ENCODE data around the gene GPR78. TPM values are rescaled to one million over a fixed set of nuclear protein-coding genes. Genes with fewer than 3 reads are reported as not detected.

GPR78 gene
- total and polyA plus RNA-seq, 2 of the 8 experiments (the other 6 are each of a cell fraction or from before 2014, with no cell fraction given): 1.0 to 3.0 TPM

DNA sequence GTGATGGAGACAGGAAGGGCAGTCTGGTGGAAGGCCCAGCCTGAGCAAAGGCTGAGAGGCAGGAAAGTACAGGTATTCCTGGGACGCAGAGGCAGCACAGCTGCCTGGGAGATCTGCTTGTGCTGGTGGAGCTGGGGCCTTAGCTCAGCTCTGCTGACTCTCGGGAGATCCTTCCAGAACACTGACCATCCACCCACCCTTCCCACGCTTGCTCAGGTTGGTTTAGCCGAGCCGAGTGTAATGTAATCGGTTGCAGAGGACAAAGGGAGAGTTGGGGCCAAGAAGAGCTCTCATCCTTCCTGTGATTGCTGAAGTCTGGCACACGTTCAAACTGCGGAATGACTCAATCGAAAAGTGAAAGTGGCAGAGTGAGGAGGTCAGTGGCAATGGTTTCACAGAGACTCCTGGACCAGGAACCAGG is 43.1 kb upstream of the GPR78 start (continued):
- TF ChIP-seq CBX8 (IDR thresholded peaks at IDR 0.05; ENCODE audit: borderline replicate concordance, low read depth, low read length) (no peak), POLR2AphosphoS5 (IDR thresholded peaks at IDR 0.05; ENCODE audit: low read depth, low read length) (no peak), BRCA1 (IDR thresholded peaks at IDR 0.05; ENCODE audit: low read depth, low read length) (no peak), TAF7 (optimal IDR thresholded peaks at IDR 0.05; ENCODE audit: borderline replicate concordance, low read depth, low read length) (no peak), JUN (IDR thresholded peaks at IDR 0.05; ENCODE audit: low read depth, low read length) (no peak)
- TF ChIP-seq, protein P1, sequence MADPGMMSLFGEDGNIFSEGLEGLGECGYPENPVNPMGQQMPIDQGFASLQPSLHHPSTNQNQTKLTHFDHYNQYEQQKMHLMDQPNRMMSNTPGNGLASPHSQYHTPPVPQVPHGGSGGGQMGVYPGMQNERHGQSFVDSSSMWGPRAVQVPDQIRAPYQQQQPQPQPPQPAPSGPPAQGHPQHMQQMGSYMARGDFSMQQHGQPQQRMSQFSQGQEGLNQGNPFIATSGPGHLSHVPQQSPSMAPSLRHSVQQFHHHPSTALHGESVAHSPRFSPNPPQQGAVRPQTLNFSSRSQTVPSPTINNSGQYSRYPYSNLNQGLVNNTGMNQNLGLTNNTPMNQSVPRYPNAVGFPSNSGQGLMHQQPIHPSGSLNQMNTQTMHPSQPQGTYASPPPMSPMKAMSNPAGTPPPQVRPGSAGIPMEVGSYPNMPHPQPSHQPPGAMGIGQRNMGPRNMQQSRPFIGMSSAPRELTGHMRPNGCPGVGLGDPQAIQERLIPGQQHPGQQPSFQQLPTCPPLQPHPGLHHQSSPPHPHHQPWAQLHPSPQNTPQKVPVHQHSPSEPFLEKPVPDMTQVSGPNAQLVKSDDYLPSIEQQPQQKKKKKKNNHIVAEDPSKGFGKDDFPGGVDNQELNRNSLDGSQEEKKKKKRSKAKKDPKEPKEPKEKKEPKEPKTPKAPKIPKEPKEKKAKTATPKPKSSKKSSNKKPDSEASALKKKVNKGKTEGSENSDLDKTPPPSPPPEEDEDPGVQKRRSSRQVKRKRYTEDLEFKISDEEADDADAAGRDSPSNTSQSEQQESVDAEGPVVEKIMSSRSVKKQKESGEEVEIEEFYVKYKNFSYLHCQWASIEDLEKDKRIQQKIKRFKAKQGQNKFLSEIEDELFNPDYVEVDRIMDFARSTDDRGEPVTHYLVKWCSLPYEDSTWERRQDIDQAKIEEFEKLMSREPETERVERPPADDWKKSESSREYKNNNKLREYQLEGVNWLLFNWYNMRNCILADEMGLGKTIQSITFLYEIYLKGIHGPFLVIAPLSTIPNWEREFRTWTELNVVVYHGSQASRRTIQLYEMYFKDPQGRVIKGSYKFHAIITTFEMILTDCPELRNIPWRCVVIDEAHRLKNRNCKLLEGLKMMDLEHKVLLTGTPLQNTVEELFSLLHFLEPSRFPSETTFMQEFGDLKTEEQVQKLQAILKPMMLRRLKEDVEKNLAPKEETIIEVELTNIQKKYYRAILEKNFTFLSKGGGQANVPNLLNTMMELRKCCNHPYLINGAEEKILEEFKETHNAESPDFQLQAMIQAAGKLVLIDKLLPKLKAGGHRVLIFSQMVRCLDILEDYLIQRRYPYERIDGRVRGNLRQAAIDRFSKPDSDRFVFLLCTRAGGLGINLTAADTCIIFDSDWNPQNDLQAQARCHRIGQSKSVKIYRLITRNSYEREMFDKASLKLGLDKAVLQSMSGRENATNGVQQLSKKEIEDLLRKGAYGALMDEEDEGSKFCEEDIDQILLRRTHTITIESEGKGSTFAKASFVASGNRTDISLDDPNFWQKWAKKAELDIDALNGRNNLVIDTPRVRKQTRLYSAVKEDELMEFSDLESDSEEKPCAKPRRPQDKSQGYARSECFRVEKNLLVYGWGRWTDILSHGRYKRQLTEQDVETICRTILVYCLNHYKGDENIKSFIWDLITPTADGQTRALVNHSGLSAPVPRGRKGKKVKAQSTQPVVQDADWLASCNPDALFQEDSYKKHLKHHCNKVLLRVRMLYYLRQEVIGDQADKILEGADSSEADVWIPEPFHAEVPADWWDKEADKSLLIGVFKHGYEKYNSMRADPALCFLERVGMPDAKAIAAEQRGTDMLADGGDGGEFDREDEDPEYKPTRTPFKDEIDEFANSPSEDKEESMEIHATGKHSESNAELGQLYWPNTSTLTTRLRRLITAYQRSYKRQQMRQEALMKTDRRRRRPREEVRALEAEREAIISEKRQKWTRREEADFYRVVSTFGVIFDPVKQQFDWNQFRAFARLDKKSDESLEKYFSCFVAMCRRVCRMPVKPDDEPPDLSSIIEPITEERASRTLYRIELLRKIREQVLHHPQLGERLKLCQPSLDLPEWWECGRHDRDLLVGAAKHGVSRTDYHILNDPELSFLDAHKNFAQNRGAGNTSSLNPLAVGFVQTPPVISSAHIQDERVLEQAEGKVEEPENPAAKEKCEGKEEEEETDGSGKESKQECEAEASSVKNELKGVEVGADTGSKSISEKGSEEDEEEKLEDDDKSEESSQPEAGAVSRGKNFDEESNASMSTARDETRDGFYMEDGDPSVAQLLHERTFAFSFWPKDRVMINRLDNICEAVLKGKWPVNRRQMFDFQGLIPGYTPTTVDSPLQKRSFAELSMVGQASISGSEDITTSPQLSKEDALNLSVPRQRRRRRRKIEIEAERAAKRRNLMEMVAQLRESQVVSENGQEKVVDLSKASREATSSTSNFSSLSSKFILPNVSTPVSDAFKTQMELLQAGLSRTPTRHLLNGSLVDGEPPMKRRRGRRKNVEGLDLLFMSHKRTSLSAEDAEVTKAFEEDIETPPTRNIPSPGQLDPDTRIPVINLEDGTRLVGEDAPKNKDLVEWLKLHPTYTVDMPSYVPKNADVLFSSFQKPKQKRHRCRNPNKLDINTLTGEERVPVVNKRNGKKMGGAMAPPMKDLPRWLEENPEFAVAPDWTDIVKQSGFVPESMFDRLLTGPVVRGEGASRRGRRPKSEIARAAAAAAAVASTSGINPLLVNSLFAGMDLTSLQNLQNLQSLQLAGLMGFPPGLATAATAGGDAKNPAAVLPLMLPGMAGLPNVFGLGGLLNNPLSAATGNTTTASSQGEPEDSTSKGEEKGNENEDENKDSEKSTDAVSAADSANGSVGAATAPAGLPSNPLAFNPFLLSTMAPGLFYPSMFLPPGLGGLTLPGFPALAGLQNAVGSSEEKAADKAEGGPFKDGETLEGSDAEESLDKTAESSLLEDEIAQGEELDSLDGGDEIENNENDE (IDR thresholded peaks at IDR 0.05; ENCODE audit: insufficient replicate concordance, low read length): no peak

Data from H1 (cell line).